Choroid plexus epithelial cell (primary cell): ENCODE results near the gene KRT6A.

Source experiments
- DNase-seq: peaks from one replicate; pipeline ENCODE4 v3.0.0-alpha.2; 2010; ENCODE audit warnings: low read depth
- H3K4me3 ChIP-seq: 2 replicates; pipeline ENCODE4 v1.5.1; 2011; ENCODE audit warnings: low read depth, mild to moderate bottlenecking, control low read depth, low read length, moderate library complexity
- CTCF ChIP-seq: conservative IDR thresholded peaks from 2 replicates; pipeline ENCODE4 v1.5.1; 2011; ENCODE audit warnings: low read depth, mild to moderate bottlenecking, control low read depth, inconsistent platforms, low read length, moderate library complexity

The KRT6A gene

GRCh38 chr12:52524898-52525591 lies 32.0 kb upstream of the KRT6A start:
- DNase-seq: no peak
- no peak for TF ChIP-seq CTCF
- H3K4me3 ChIP-seq: no peak overlapping the region

DNA sequence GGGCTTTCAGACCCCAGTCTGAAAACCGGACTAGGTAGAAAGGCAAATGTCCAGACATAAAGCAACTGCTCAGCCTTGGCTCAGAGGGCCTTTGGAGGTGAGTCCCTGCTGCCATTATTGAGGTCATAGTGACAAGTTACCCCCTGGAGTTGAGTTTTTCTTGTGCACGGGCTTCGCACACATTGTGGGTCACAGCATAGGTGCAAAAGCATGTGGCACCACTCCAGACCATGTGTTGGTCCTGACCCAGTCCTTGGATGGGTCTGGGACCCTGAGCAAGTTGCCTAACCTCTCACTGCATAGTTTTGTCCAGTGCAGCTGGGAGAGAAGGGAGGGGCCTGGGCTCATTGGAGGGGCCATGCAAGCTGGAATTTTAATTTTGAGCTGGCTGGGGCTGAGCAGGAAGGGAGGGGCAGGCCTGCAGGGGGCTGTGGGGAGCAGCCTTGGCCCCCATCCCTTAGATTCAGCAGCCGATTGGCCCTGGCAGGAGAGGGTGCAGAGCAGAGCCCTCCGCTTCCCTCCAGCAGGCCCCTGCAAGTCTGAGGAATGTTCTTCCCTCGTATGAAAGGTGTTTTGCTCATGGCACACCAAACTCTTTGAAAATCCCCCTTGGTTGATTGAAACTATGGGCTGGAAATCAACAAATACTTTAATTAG lies 31.3 kb upstream of the KRT6A start:
- DNase-seq: no peak
- H3K4me3 ChIP-seq: no peak overlapping the region
- no peak for TF ChIP-seq CTCF

GRCh38 chr12:52523824-52524223 lies 30.8 kb upstream of the KRT6A start:
- no peak for TF ChIP-seq CTCF
- no peak for DNase-seq
- no peak overlapping the region for H3K4me3 ChIP-seq

- H3K4me3 ChIP-seq: no peak overlapping the region
- TF ChIP-seq CTCF: no peak
- DNase-seq: peak; percentile 10
Observed at GRCh38 chr12:52522346-52523011, 29.4 kb upstream of the KRT6A start.

- no peak overlapping the region for H3K4me3 ChIP-seq
- TF ChIP-seq CTCF: no peak
- peak; percentile 65 for DNase-seq
Observed at GRCh38 chr12:52521568-52522266, 28.7 kb upstream of the KRT6A start.

- H3K4me3 ChIP-seq: no peak overlapping the region
- TF ChIP-seq CTCF: no peak
- peak; percentile 25 for DNase-seq
Observed at GRCh38 chr12:52521175-52521567, 28.1 kb upstream of the KRT6A start.
